ENCODE data around the gene SLC22A15.

GRCh38 chr1:115978292-115978941 is 2.1 kb downstream of the SLC22A15 start:
- TF ChIP-seq POLR2AphosphoS5 (IDR thresholded peaks at IDR 0.05) (no peak), TAF1 (IDR thresholded peaks at IDR 0.05; ENCODE audit: low read depth) (no peak), EZH2 (IDR thresholded peaks at IDR 0.05; ENCODE audit: borderline replicate concordance, insufficient read depth, low read length, poor library complexity, severe bottlenecking) (no peak), MXI1 (conservative IDR thresholded peaks at IDR 0.05; ENCODE audit: poor library complexity, severe bottlenecking) (no peak), REST (IDR thresholded peaks at IDR 0.05; ENCODE audit: borderline replicate concordance) (no peak), EP300 (conservative IDR thresholded peaks at IDR 0.05; ENCODE audit: poor library complexity, severe bottlenecking) (no peak)
- TF ChIP-seq, protein P1, sequence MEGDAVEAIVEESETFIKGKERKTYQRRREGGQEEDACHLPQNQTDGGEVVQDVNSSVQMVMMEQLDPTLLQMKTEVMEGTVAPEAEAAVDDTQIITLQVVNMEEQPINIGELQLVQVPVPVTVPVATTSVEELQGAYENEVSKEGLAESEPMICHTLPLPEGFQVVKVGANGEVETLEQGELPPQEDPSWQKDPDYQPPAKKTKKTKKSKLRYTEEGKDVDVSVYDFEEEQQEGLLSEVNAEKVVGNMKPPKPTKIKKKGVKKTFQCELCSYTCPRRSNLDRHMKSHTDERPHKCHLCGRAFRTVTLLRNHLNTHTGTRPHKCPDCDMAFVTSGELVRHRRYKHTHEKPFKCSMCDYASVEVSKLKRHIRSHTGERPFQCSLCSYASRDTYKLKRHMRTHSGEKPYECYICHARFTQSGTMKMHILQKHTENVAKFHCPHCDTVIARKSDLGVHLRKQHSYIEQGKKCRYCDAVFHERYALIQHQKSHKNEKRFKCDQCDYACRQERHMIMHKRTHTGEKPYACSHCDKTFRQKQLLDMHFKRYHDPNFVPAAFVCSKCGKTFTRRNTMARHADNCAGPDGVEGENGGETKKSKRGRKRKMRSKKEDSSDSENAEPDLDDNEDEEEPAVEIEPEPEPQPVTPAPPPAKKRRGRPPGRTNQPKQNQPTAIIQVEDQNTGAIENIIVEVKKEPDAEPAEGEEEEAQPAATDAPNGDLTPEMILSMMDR (IDR thresholded peaks at IDR 0.05; ENCODE audit: poor library complexity, severe bottlenecking): no peak
